ENCODE data around the gene TMEM167A. TPM values are rescaled to one million over a fixed set of nuclear protein-coding genes. Genes with fewer than 3 reads are reported as not detected.

The TMEM167A gene
- polyA plus RNA-seq, 3 donors, result 50.3 to 337 (median 288) TPM

GRCh38 chr5:83077662-83078261 is 568 bp upstream of the TMEM167A start:
- H3K4me1 Mint-ChIP-seq, result peaks cover 58% of the 10 kb centered on the region
- peaks cover 0 to 2% of the 10 kb centered on the region in 2 donors for H3K36me3 ChIP-seq (replicated peaks in 1 of 2; ENCODE audit: control insufficient read depth in 1 of 2, insufficient read depth in 2 of 2, low read length in 2 of 2)
- H3K4me2 ChIP-seq (replicated peaks; ENCODE audit: extremely low read depth, low read length, poor library complexity, severe bottlenecking), result peak overlapping the region; percentile 85
- peak overlapping the region; percentile 99 for H3K4me3 Mint-ChIP-seq
- DNase-seq, result peak in 2 of 3 donors; percentile 17 to 39
- peak overlapping the region; percentile 96 for H3K9ac ChIP-seq (ENCODE audit: insufficient read depth, low read length, poor library complexity, severe bottlenecking)
- no peak for TF ChIP-seq CTCF (IDR thresholded peaks at IDR 0.05)
- no peaks in the 10 kb centered on the region for H3K27me3 Mint-ChIP-seq (ENCODE audit: low read depth in 3 of 3)
- H3K27me3 ChIP-seq (ENCODE audit: control insufficient read depth in 2 of 2, insufficient read depth in 2 of 2, low read length in 2 of 2), result no peaks in the 10 kb centered on the region
- peaks cover 8% of the 10 kb centered on the region for H4K20me1 ChIP-seq (ENCODE audit: insufficient read depth, low read length)
- intact Hi-C loops (cut with micrococcal nuclease), result loop anchor here (5.0 kb wide), 1 partner anchor 395 kb away; the partner anchor contains the start of gene VCAN (in 2 of the 2)
- peak overlapping the region; percentile 96 for H3K4me3 ChIP-seq (replicated peaks in 1 of 3; ENCODE audit: low read depth in 2 of 3, low read length in 3 of 3)
- H3K9me3 Mint-ChIP-seq, result peaks cover 0 to 4% (median 2%) of the 10 kb centered on the region in 7 donors
- peak overlapping the region; percentile 89 to 99 for H3K27ac ChIP-seq (ENCODE audit: low read depth in 1 of 2, low read length in 2 of 2)
- WGBS (ENCODE audit: insufficient coverage), result 0% methylated on average over 10 of the region's 14 CpGs
- peaks cover 97% of the 10 kb centered on the region for H3K79me2 ChIP-seq (ENCODE audit: insufficient read depth, low read length)
- no peaks in the 10 kb centered on the region for H3K9me3 ChIP-seq (replicated peaks in 1 of 2; ENCODE audit: control insufficient read depth in 1 of 2, insufficient read depth in 1 of 2, low read length in 2 of 2)
- peaks cover 26 to 34% of the 10 kb centered on the region in 2 donors for H3K36me3 Mint-ChIP-seq
- H3K27ac Mint-ChIP-seq, result peak overlapping the region; percentile 96 to 100 (median 99)
- peaks cover 46 to 53% of the 10 kb centered on the region in 2 donors for H3K4me1 ChIP-seq (ENCODE audit: control insufficient read depth in 1 of 2, insufficient read depth in 2 of 2, low read length in 2 of 2)
- H2AFZ ChIP-seq (ENCODE audit: insufficient read depth, low read depth, low read length, poor library complexity, severe bottlenecking), result peak overlapping the region; percentile 95

GRCh38 chr5:83072966-83073365 is 4.2 kb downstream of the TMEM167A start:
- no peak overlapping the region for H3K9ac ChIP-seq (ENCODE audit: insufficient read depth, low read length, poor library complexity, severe bottlenecking)
- H2AFZ ChIP-seq (ENCODE audit: insufficient read depth, low read depth, low read length, poor library complexity, severe bottlenecking), result no peak overlapping the region
- WGBS (ENCODE audit: insufficient coverage), result 92% methylated on average over 2 of the region's 6 CpGs
- Mint-ChIP-seq H3K4me3 (peak overlapping the region in 1 of 2 donors; percentile 51), H3K9me3 (peaks cover 0 to 2% (median 0%) of the 10 kb centered on the region in 7 donors), H3K4me1 (peaks cover 84% of the 10 kb centered on the region), H3K27ac (peak overlapping the region in 1 of 7 donors; percentile 31), H3K36me3 (peaks cover 30 to 41% of the 10 kb centered on the region in 2 donors), H3K27me3 (ENCODE audit: low read depth in 3 of 3) (no peaks in the 10 kb centered on the region)
- intact Hi-C loops (cut with micrococcal nuclease), result no loop called here
- peaks cover 54% of the 10 kb centered on the region for H4K20me1 ChIP-seq (ENCODE audit: insufficient read depth, low read length)
- no peaks in the 10 kb centered on the region for H3K9me3 ChIP-seq (replicated peaks in 1 of 2; ENCODE audit: control insufficient read depth in 1 of 2, insufficient read depth in 1 of 2, low read length in 2 of 2)
- H3K36me3 ChIP-seq (replicated peaks in 1 of 2; ENCODE audit: control insufficient read depth in 1 of 2, insufficient read depth in 2 of 2, low read length in 2 of 2), result peaks cover 2 to 9% of the 10 kb centered on the region in 2 donors
- DNase-seq, result peak in 1 of 3 donors; percentile 3
- TF ChIP-seq CTCF (IDR thresholded peaks at IDR 0.05), result no peak
- peak overlapping the region in 1 of 2 donors; percentile 53 for H3K27ac ChIP-seq (ENCODE audit: low read depth in 1 of 2, low read length in 2 of 2)
- H3K27me3 ChIP-seq (ENCODE audit: control insufficient read depth in 2 of 2, insufficient read depth in 2 of 2, low read length in 2 of 2), result no peaks in the 10 kb centered on the region
- H3K4me2 ChIP-seq (replicated peaks; ENCODE audit: extremely low read depth, low read length, poor library complexity, severe bottlenecking), result peak overlapping the region; percentile 5
- peaks cover 40 to 47% of the 10 kb centered on the region in 2 donors for H3K4me1 ChIP-seq (ENCODE audit: control insufficient read depth in 1 of 2, insufficient read depth in 2 of 2, low read length in 2 of 2)
- peak overlapping the region in 1 of 3 experiments; percentile 11 for H3K4me3 ChIP-seq (replicated peaks in 1 of 3; ENCODE audit: low read depth in 2 of 3, low read length in 3 of 3)
- H3K79me2 ChIP-seq (ENCODE audit: insufficient read depth, low read length), result peaks cover 99% of the 10 kb centered on the region

Data from CD14-positive monocyte (primary cell).